HL-60 (cell line): Measurements from ENCODE around the gene NPDC1.

Experiments used
- CTCF ChIP-seq: IDR thresholded peaks from one replicate; pipeline ENCODE4 v1.5.1; 2011; ENCODE audit warnings: low read length, control low read depth, inconsistent platforms; ENCODE audit not compliant: insufficient read depth
- POLR2AphosphoS5 ChIP-seq: IDR thresholded peaks from 2 replicates; pipeline ENCODE4 v1.6.1; 2012; ENCODE audit warnings: low read depth
- REST ChIP-seq: IDR thresholded peaks from 2 replicates; pipeline ENCODE4 v1.6.1; 2012; ENCODE audit warnings: low read depth; ENCODE audit not compliant: insufficient replicate concordance
- SPI1 ChIP-seq: IDR thresholded peaks from 2 replicates; pipeline ENCODE4 v1.6.1; 2012; ENCODE audit warnings: low read depth, mild to moderate bottlenecking, borderline replicate concordance

- TF ChIP-seq CTCF, result no peak
- no peak for TF ChIP-seq REST
- no peak for TF ChIP-seq POLR2AphosphoS5
- TF ChIP-seq SPI1, result no peak
These were observed 28.8 kb upstream of the NPDC1 start for GRCh38 chr9:137074657-137075274.
